ENCODE results near the gene PIGK. TPM values are rescaled to one million over a fixed set of nuclear protein-coding genes. Genes with fewer than 3 reads are reported as not detected.

PIGK gene
- total and polyA plus RNA-seq, 2 of the 4 experiments (the other 2 are of a cell fraction), result 15.6 to 21.2 TPM

GRCh38 chr1:77063118-77063517 is 156.1 kb downstream of the PIGK start:
- Histone ChIP-seq H3K4ac (ENCODE audit: low read depth, low read length) (no peak overlapping the region), H2BK120ac (ENCODE audit: low read depth, low read length) (no peak overlapping the region), H3K18ac (ENCODE audit: low read depth, low read length) (no peak overlapping the region), H4K91ac (ENCODE audit: insufficient read depth, low read depth, low read length) (no peak overlapping the region), H2BK5ac (ENCODE audit: low read depth, low read length, poor library complexity, severe bottlenecking) (no peak overlapping the region), H2AK9ac (replicated peaks; ENCODE audit: low read depth, low read length, poor library complexity) (no peak overlapping the region), H3K9ac (ENCODE audit: low read depth, low read length) (no peak overlapping the region), H3K4me1 (ENCODE audit: control insufficient read depth, insufficient read depth, low read length) (no peaks in the 10 kb centered on the region), H2BK15ac (ENCODE audit: low read depth, low read length) (no peak overlapping the region), H4K5ac (ENCODE audit: low read depth, low read length) (no peak overlapping the region), H2AFZ (replicated peaks; ENCODE audit: low read length, poor library complexity) (no peak overlapping the region), H3K36me3 (ENCODE audit: control insufficient read depth, insufficient read depth, low read length) (no peaks in the 10 kb centered on the region), H3K27me3 (ENCODE audit: control insufficient read depth, insufficient read depth, low read length) (no peaks in the 10 kb centered on the region; the same call in 1 of the 2 replicates), H3K23ac (ENCODE audit: low read depth, low read length) (no peak overlapping the region), H3K79me1 (ENCODE audit: low read depth in 1 of 2, low read length in 2 of 2) (no peaks in the 10 kb centered on the region), H2AK5ac (ENCODE audit: low read depth, low read length) (no peak overlapping the region), H3K14ac (replicated peaks; ENCODE audit: low read depth, low read length) (no peak overlapping the region), H3K56ac (ENCODE audit: extremely low read depth, insufficient read depth, low read length) (no peak overlapping the region), H3K27ac (ENCODE audit: insufficient read depth, low read length) (no peak overlapping the region), H3K9me1 (ENCODE audit: insufficient read depth, low read length) (no peaks in the 10 kb centered on the region; the same call in 1 of the 2 replicates), H3K4me3 (ENCODE audit: insufficient read depth, low read depth, low read length) (no peak overlapping the region), H4K20me1 (ENCODE audit: insufficient read depth, low read length) (no peaks in the 10 kb centered on the region), H3K4me2 (ENCODE audit: low read depth, low read length) (no peak overlapping the region), H2BK20ac (ENCODE audit: low read depth, low read length) (no peak overlapping the region), H4K8ac (ENCODE audit: low read depth in 2 of 2, low read length in 2 of 2) (no peak overlapping the region), H3K9me3 (ENCODE audit: control insufficient read depth, insufficient read depth, low read length) (no peaks in the 10 kb centered on the region)
- in situ Hi-C loops (cut with MboI; ENCODE audit: low sequenced_read_pairs) (no loop called here), dilution Hi-C loops (cut with HindIII; ENCODE audit: low sequenced_read_pairs, unreplicated experiment) (no loop called here), intact Hi-C loops (cut with micrococcal nuclease) (no loop called here)
- TF ChIP-seq USF2 (IDR thresholded peaks at IDR 0.05; ENCODE audit: low read depth, low read length) (no peak), CEBPB (IDR thresholded peaks at IDR 0.05; ENCODE audit: low read depth, low read length) (no peak), RFX5 (IDR thresholded peaks at IDR 0.05; ENCODE audit: low read depth, low read length) (no peak), CHD1 (IDR thresholded peaks at IDR 0.05; ENCODE audit: low read depth, low read length) (no peak), ELK1 (IDR thresholded peaks at IDR 0.05; ENCODE audit: borderline replicate concordance, low read depth, low read length) (no peak)
- ATAC-seq (ENCODE audit: low read depth) (no peak), DNase-seq (no peak)
- no TSS peak for BruUV-seq (replicated peaks)
- ChIA-PET POLR2A (ENCODE audit: unreplicated experiment) (no interaction called here), CTCF (no interaction called here)
- no CpG with 5 or more reads among the region's 4 CpGs for WGBS, 2 experiments (ENCODE audit: extremely low coverage in 2 of 2, insufficient read length in 1 of 2)

Measured in IMR-90 (cell line).